A549 (cell line): ENCODE data around the gene BNC2.

ENCODE experiments used
- CEBPB ChIP-seq, 2 experiments: fragments of >200 bp in 1 of 2; sonication (Bioruptor Twin) in 1 of 2; formaldehyde crosslinking in 1 of 2; IDR thresholded peaks; 2 replicates each; pipeline ENCODE4 v1.6.1; 2012 to 2016
- FOSB ChIP-seq: fragments of 250-450 bp; sonication (Bioruptor Pico); IDR thresholded peaks from 2 replicates; pipeline ENCODE4 v1.5.0; 2020; ENCODE audit warnings: mild to moderate bottlenecking, moderate library complexity
- HMGXB4 ChIP-seq: fragments of 250-450 bp; sonication (Bioruptor Pico); IDR thresholded peaks from 2 replicates; pipeline ENCODE4 v1.5.0; 2021; ENCODE audit warnings: mild to moderate bottlenecking, moderate library complexity, borderline replicate concordance
- MAFK ChIP-seq: fragments of 450-650 bp; IDR thresholded peaks from 2 replicates; pipeline ENCODE4 v1.6.1; 2014; ENCODE audit not compliant: partially characterized antibody
- MAX ChIP-seq: IDR thresholded peaks from 2 replicates; pipeline ENCODE4 v1.6.1; 2012
- NR3C1 ChIP-seq: fragments of >200 bp; sonication (Bioruptor Twin); formaldehyde crosslinking; IDR thresholded peaks from 3 replicates; pipeline ENCODE4 v1.6.1; 2017
- POLR2A ChIP-seq: IDR thresholded peaks from 2 replicates; pipeline ENCODE4 v1.6.1; 2012; ENCODE audit warnings: mild to moderate bottlenecking, low read length
- RAD21 ChIP-seq, 2 experiments: fragments of >200 bp in 1 of 2; sonication (Bioruptor Twin) in 1 of 2; formaldehyde crosslinking in 1 of 2; IDR thresholded peaks in 1 of 2; conservative IDR thresholded peaks in 1 of 2; 2 replicates in 1 of 2; 3 replicates in 1 of 2; pipeline ENCODE4 v1.6.1; 2012 to 2018; ENCODE audit warnings: inconsistent platforms in 1 of 2
- RCOR1 ChIP-seq: fragments of 150-350 bp; IDR thresholded peaks from 2 replicates; pipeline ENCODE4 v1.6.1; 2014; ENCODE audit warnings: antibody characterized with exemption, low read length, low read depth
- RFX5 ChIP-seq: fragments of 450-650 bp; IDR thresholded peaks from 2 replicates; pipeline ENCODE4 v1.7.1; 2014; ENCODE audit warnings: antibody characterized with exemption, mild to moderate bottlenecking, moderate library complexity
- SREBF2 ChIP-seq: fragments of 450-650 bp; IDR thresholded peaks from 2 replicates; pipeline ENCODE4 v1.6.1; 2014; ENCODE audit warnings: mild to moderate bottlenecking, moderate library complexity
- TF ChIP-seq, protein P1 (sequence below): fragments of >200 bp; sonication (Bioruptor Twin); formaldehyde crosslinking; IDR thresholded peaks from 3 replicates; pipeline ENCODE4 v1.5.1; 2016
- TF ChIP-seq, protein P2 (sequence below): IDR thresholded peaks from 2 replicates; pipeline ENCODE4 v1.6.1; 2012

DNA sequence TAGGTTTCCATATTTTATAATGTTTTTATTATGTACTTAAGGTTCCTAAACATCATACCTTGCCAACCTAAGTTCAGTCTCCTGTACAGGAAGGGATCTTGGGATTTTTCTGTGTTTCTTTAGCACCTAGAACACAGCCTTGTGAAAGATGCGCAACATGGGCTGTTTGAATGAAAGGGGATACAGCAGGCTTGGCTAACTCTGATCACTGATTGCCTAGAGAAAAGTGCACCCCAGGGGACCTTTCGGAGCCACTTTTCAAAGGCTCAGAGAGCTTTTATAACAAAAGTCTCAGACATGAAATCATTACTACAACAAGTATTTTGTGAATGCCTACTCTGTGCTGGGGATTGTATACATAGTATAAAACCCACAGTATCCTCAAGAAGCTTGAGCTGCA is 261.6 kb downstream of the BNC2 start:
- TF ChIP-seq, protein P1, sequence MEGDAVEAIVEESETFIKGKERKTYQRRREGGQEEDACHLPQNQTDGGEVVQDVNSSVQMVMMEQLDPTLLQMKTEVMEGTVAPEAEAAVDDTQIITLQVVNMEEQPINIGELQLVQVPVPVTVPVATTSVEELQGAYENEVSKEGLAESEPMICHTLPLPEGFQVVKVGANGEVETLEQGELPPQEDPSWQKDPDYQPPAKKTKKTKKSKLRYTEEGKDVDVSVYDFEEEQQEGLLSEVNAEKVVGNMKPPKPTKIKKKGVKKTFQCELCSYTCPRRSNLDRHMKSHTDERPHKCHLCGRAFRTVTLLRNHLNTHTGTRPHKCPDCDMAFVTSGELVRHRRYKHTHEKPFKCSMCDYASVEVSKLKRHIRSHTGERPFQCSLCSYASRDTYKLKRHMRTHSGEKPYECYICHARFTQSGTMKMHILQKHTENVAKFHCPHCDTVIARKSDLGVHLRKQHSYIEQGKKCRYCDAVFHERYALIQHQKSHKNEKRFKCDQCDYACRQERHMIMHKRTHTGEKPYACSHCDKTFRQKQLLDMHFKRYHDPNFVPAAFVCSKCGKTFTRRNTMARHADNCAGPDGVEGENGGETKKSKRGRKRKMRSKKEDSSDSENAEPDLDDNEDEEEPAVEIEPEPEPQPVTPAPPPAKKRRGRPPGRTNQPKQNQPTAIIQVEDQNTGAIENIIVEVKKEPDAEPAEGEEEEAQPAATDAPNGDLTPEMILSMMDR = no peak
- TF ChIP-seq, protein P2, sequence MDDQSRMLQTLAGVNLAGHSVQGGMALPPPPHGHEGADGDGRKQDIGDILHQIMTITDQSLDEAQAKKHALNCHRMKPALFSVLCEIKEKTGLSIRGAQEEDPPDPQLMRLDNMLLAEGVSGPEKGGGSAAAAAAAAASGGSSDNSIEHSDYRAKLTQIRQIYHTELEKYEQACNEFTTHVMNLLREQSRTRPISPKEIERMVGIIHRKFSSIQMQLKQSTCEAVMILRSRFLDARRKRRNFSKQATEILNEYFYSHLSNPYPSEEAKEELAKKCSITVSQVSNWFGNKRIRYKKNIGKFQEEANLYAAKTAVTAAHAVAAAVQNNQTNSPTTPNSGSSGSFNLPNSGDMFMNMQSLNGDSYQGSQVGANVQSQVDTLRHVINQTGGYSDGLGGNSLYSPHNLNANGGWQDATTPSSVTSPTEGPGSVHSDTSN = no peak
- TF ChIP-seq RCOR1 = no peak
- TF ChIP-seq POLR2A = no peak
- TF ChIP-seq MAFK = no peak
- no peak for TF ChIP-seq MAX
- no peak for TF ChIP-seq RAD21 (conservative IDR thresholded peaks at IDR 0.05 in 1 of 2, IDR thresholded peaks at IDR 0.05 in 1 of 2)
- no peak for TF ChIP-seq CEBPB (IDR thresholded peaks at IDR 0.05)
- TF ChIP-seq NR3C1 = no peak
- no peak for TF ChIP-seq FOSB (CRISPR knock-in tag)
- no peak for TF ChIP-seq SREBF2
- no peak for TF ChIP-seq RFX5
- no peak for TF ChIP-seq HMGXB4 (CRISPR knock-in tag)
